Endodermal cell (in vitro differentiated cells): ENCODE results near the gene ACTRT2. TPM values are rescaled to one million over a fixed set of nuclear protein-coding genes. Genes with fewer than 3 reads are reported as not detected.

Experiments
- DNase-seq: peaks from one replicate; pipeline ENCODE4 v3.0.0-alpha.2; 2017
- H3K27ac ChIP-seq: 2 replicates; pipeline ENCODE4 v1.5.1; 2013; ENCODE audit warnings: mild to moderate bottlenecking, low read depth, low read length, moderate library complexity
- H3K27me3 ChIP-seq: 2 replicates; pipeline ENCODE4 v1.6.1; 2013; ENCODE audit warnings: mild to moderate bottlenecking, low read length, moderate library complexity; ENCODE audit not compliant: insufficient read depth, control insufficient read depth, poor library complexity, severe bottlenecking
- H3K36me3 ChIP-seq: 2 replicates; pipeline ENCODE4 v1.7.0; 2013; ENCODE audit warnings: mild to moderate bottlenecking, low read length, moderate library complexity; ENCODE audit not compliant: control insufficient read depth, insufficient read depth
- H3K4me1 ChIP-seq: one replicate; pipeline ENCODE4 v1.7.0; 2013; ENCODE audit warnings: low read length; ENCODE audit not compliant: control insufficient read depth, insufficient read depth
- H3K4me3 ChIP-seq: 2 replicates; pipeline ENCODE4 v1.5.1; 2013; ENCODE audit warnings: mild to moderate bottlenecking, low read length, moderate library complexity
- H3K9ac ChIP-seq: 2 replicates; pipeline ENCODE4 v1.6.1; 2013; ENCODE audit warnings: mild to moderate bottlenecking, low read length, moderate library complexity; ENCODE audit not compliant: poor library complexity, severe bottlenecking; ENCODE audit errors: extremely low read depth
- H3K9me3 ChIP-seq: 2 replicates; pipeline ENCODE4 v1.6.1; 2013; ENCODE audit warnings: mild to moderate bottlenecking, low read length, moderate library complexity; ENCODE audit not compliant: control insufficient read depth
- H3K27ac Mint-ChIP-seq: 2 replicates; pipeline ENCODE4 v1.8.0; 2020; ENCODE audit warnings: mixed read lengths
- H3K27me3 Mint-ChIP-seq: 2 replicates; pipeline ENCODE4 v1.8.0; 2021; ENCODE audit warnings: mild to moderate bottlenecking, mixed read lengths; ENCODE audit not compliant: insufficient read depth
- H3K36me3 Mint-ChIP-seq: 2 replicates; pipeline ENCODE4 v1.8.0; 2020; ENCODE audit warnings: low read depth, mixed read lengths
- H3K4me1 Mint-ChIP-seq: 2 replicates; pipeline ENCODE4 v1.8.0; 2020; ENCODE audit warnings: mixed read lengths
- H3K4me3 Mint-ChIP-seq: 2 replicates; pipeline ENCODE4 v1.8.0; 2020; ENCODE audit warnings: mild to moderate bottlenecking, moderate library complexity, mixed read lengths
- H3K9me3 Mint-ChIP-seq: 2 replicates; pipeline ENCODE4 v1.8.0; 2020; ENCODE audit warnings: mild to moderate bottlenecking, mixed read lengths
- WGBS, 2 experiments: methylation state at CpG; one replicate each; pipeline versions ENCODE4 v1.1.5 to v1.1.7; 2013; ENCODE audit warnings: missing lambda C conversion rate in 2 of 2, mixed read lengths in 1 of 2; ENCODE audit not compliant: insufficient coverage in 1 of 2, insufficient read length in 1 of 2; 5-methylcytosine and 5-hydroxymethylcytosine counted together
- total RNA-seq, 2 donors: library from RNA; stranded (reverse); fragmentation: NEBNext Ultra II Directional in 1 of 2; extraction: Animal tissue kit (Norgen Biotek cat#: 25700) in 1 of 2; gene quantifications; 2 replicates in 1 of 2; 3 replicates in 1 of 2; pipeline ENCODE4 v1.2.1, GENCODE V29; 2021
- TF ChIP-seq, protein P1 (sequence below): fragments of 200-600 bp; sonication (generic); conservative IDR thresholded peaks from 2 replicates; pipeline ENCODE4 v1.5.0; 2021; ENCODE audit warnings: antibody characterized with exemption, mild to moderate bottlenecking

ACTRT2 gene
- total RNA-seq, 2 donors from 2014 or later, result not detected

GRCh38 chr1:3014443-3015268, 6.6 kb upstream of the ACTRT2 start:
- H3K27ac Mint-ChIP-seq, result no peak overlapping the region
- no peaks in the 10 kb centered on the region for H3K36me3 ChIP-seq
- H3K9ac ChIP-seq, result no peak overlapping the region
- H3K4me1 Mint-ChIP-seq, result no peaks in the 10 kb centered on the region
- no peak overlapping the region for H3K4me3 Mint-ChIP-seq
- no peaks in the 10 kb centered on the region for H3K27me3 ChIP-seq
- H3K9me3 ChIP-seq, result peaks cover 2% of the 10 kb centered on the region
- DNase-seq, result no peak
- H3K27me3 Mint-ChIP-seq, result no peaks in the 10 kb centered on the region
- no peak overlapping the region for H3K27ac ChIP-seq
- no peaks in the 10 kb centered on the region for H3K4me1 ChIP-seq
- H3K36me3 Mint-ChIP-seq, result no peaks in the 10 kb centered on the region
- 81 to 86% methylated on average over 11 to 26 of the region's 26 CpGs for WGBS, 2 experiments
- TF ChIP-seq, protein P1, sequence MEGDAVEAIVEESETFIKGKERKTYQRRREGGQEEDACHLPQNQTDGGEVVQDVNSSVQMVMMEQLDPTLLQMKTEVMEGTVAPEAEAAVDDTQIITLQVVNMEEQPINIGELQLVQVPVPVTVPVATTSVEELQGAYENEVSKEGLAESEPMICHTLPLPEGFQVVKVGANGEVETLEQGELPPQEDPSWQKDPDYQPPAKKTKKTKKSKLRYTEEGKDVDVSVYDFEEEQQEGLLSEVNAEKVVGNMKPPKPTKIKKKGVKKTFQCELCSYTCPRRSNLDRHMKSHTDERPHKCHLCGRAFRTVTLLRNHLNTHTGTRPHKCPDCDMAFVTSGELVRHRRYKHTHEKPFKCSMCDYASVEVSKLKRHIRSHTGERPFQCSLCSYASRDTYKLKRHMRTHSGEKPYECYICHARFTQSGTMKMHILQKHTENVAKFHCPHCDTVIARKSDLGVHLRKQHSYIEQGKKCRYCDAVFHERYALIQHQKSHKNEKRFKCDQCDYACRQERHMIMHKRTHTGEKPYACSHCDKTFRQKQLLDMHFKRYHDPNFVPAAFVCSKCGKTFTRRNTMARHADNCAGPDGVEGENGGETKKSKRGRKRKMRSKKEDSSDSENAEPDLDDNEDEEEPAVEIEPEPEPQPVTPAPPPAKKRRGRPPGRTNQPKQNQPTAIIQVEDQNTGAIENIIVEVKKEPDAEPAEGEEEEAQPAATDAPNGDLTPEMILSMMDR, result no peak
- H3K4me3 ChIP-seq, result no peak overlapping the region
- H3K9me3 Mint-ChIP-seq, result peaks cover 66% of the 10 kb centered on the region

DNA sequence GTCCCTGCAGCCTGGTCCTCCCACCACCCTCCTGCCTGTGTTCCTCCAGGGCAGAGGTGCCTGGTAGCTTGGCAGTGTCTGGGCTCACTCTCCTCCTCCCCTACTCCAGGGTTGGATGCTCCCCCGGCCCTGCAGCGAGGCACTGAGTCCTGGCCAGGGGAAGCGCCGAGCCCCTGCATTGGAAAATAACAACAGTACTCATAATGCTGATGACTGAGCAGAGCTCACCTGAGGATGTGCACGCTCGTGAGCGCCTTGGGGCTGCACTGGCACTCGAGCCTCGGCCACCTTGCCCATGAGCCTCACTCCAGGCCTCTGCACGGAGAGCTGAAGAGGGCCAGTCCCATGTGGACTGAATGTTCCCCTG, 6.0 kb upstream of the ACTRT2 start:
- no peak overlapping the region for H3K4me3 Mint-ChIP-seq
- H3K4me1 ChIP-seq, result no peaks in the 10 kb centered on the region
- 88 to 89% methylated on average over 8 to 10 of the region's 10 CpGs for WGBS, 2 experiments
- H3K27ac ChIP-seq, result no peak overlapping the region
- H3K4me3 ChIP-seq, result no peak overlapping the region
- H3K36me3 ChIP-seq, result no peaks in the 10 kb centered on the region
- H3K9ac ChIP-seq, result no peak overlapping the region
- H3K27me3 ChIP-seq, result no peaks in the 10 kb centered on the region
- H3K27me3 Mint-ChIP-seq, result no peaks in the 10 kb centered on the region
- H3K4me1 Mint-ChIP-seq, result no peaks in the 10 kb centered on the region
- DNase-seq, result no peak
- TF ChIP-seq, protein P1, result no peak
- no peak overlapping the region for H3K27ac Mint-ChIP-seq
- H3K9me3 ChIP-seq, result no peaks in the 10 kb centered on the region
- H3K9me3 Mint-ChIP-seq, result peaks cover 66% of the 10 kb centered on the region
- no peaks in the 10 kb centered on the region for H3K36me3 Mint-ChIP-seq

DNA sequence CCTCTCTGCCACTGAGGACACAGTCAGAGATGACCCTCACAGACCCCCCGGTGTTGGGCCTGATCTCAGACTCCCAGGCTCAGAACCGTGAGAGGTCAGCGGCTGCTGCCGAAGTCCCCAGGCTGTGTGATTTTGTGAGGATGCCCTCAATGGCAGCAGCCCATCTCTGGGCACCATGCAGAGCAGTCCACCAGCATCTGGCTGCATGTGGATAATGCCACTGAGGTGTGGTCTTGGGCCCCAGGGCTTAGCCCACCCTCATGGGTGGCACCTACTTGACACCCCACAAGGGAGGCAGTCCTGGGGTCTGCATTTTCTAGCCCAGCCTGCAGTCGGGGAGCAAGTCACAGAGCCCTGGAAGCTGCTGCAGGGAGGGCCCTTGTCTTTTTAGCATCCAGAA, 5.5 kb upstream of the ACTRT2 start:
- H3K9ac ChIP-seq, result no peak overlapping the region
- no peak overlapping the region for H3K27ac ChIP-seq
- H3K4me1 ChIP-seq, result no peaks in the 10 kb centered on the region
- H3K27me3 ChIP-seq, result no peaks in the 10 kb centered on the region
- H3K4me1 Mint-ChIP-seq, result no peaks in the 10 kb centered on the region
- peaks cover 66% of the 10 kb centered on the region for H3K9me3 Mint-ChIP-seq
- H3K36me3 ChIP-seq, result no peaks in the 10 kb centered on the region
- no peak overlapping the region for H3K27ac Mint-ChIP-seq
- WGBS, 2 experiments, result 75 to 81% methylated on average over 5 of the region's 5 CpGs
- no peaks in the 10 kb centered on the region for H3K9me3 ChIP-seq
- no peak overlapping the region for H3K4me3 ChIP-seq
- no peak overlapping the region for H3K4me3 Mint-ChIP-seq
- no peaks in the 10 kb centered on the region for H3K27me3 Mint-ChIP-seq
- TF ChIP-seq, protein P1, result no peak
- H3K36me3 Mint-ChIP-seq, result no peaks in the 10 kb centered on the region
- DNase-seq, result no peak
